Smooth muscle cell (in vitro differentiated cells): ENCODE data around the gene ERBB4. TPM values are rescaled to one million over a fixed set of nuclear protein-coding genes. Genes with fewer than 3 reads are reported as not detected.

Experiments
- DNase-seq: peaks from one replicate; lab custom pipeline; 2025; ENCODE audit not compliant: unreplicated experiment; lab: John Stamatoyannopoulos, UW
- H2AFZ ChIP-seq: fragments of 200-600 bp; sonication (generic); 2 replicates; pipeline ENCODE4 v1.6.0; 2016; ENCODE audit warnings: antibody characterized with exemption, low read depth, mild to moderate bottlenecking
- H3F3A ChIP-seq: fragments of 200-600 bp; sonication (generic); 2 replicates; pipeline ENCODE4 v1.6.0; 2017; ENCODE audit warnings: antibody characterized with exemption, low read depth
- H3K27ac ChIP-seq: fragments of 200-600 bp; sonication (generic); 2 replicates; pipeline ENCODE4 v1.5.1; 2016; ENCODE audit warnings: low read depth, mild to moderate bottlenecking
- H3K27me3 ChIP-seq: fragments of 200-600 bp; sonication (generic); 2 replicates; pipeline ENCODE4 v1.6.1; 2016; ENCODE audit warnings: low read depth, mild to moderate bottlenecking
- H3K36me3 ChIP-seq: fragments of 200-600 bp; sonication (generic); 2 replicates; pipeline ENCODE4 v1.5.1; 2016; ENCODE audit warnings: low read depth
- H3K4me1 ChIP-seq: fragments of 200-600 bp; sonication (generic); 2 replicates; pipeline ENCODE4 v1.5.1; 2016; ENCODE audit warnings: low read depth
- H3K4me2 ChIP-seq: fragments of 200-600 bp; sonication (generic); 2 replicates; pipeline ENCODE4 v1.6.0; 2016; ENCODE audit warnings: mild to moderate bottlenecking
- H3K4me3 ChIP-seq: fragments of 200-600 bp; sonication (generic); 2 replicates; pipeline ENCODE4 v1.5.1; 2016; ENCODE audit warnings: mild to moderate bottlenecking
- H3K79me2 ChIP-seq: fragments of 200-600 bp; sonication (generic); 2 replicates; pipeline ENCODE4 v1.6.0; 2016; ENCODE audit warnings: low read depth, mild to moderate bottlenecking
- H3K9ac ChIP-seq: fragments of 200-600 bp; sonication (generic); 2 replicates; pipeline ENCODE4 v1.6.0; 2016; ENCODE audit warnings: low read depth
- H3K9me3 ChIP-seq: fragments of 200-600 bp; sonication (generic); replicated peaks from 2 replicates; pipeline ENCODE4 v1.5.1; 2016; ENCODE audit warnings: low read depth
- H4K20me1 ChIP-seq: fragments of 200-600 bp; sonication (generic); 2 replicates; pipeline ENCODE4 v1.6.0; 2016; ENCODE audit warnings: low read depth
- CTCF ChIP-seq: fragments of 200-600 bp; sonication (generic); IDR thresholded peaks from 2 replicates; pipeline ENCODE4 v1.5.1; 2017; ENCODE audit warnings: borderline replicate concordance, mild to moderate bottlenecking, antibody characterized with exemption; ENCODE audit not compliant: insufficient read depth, poor library complexity, severe bottlenecking
- WGBS: methylation state at CpG from one replicate; pipeline ENCODE4 v1.1.7; 2016; ENCODE audit warnings: low lambda C conversion rate; 5-methylcytosine and 5-hydroxymethylcytosine counted together
- polyA plus RNA-seq: library from polyadenylated mRNA; unstranded; fragments of >200 nt; fragmentation: Nextera tagmentation; extraction: Ambion mirVana; gene quantifications from 2 replicates; pipeline ENCODE4 v1.2.1, GENCODE V29; 2016
- total RNA-seq: library from RNA; depleted of rRNA; stranded (reverse); fragments of >200 nt; gene quantifications from 2 replicates; pipeline ENCODE4 v1.2.3, GENCODE V29; 2014

ERBB4 gene
- total and polyA plus RNA-seq, 2 experiments from 2014 or later: 0.67 TPM; not detected in 1

- Histone ChIP-seq H3K4me1 (peaks cover 37% of the 10 kb centered on the region), H3F3A (peaks cover 4% of the 10 kb centered on the region), H3K27me3 (no peaks in the 10 kb centered on the region), H3K4me2 (no peak overlapping the region), H3K9ac (no peak overlapping the region), H3K9me3 (no peaks in the 10 kb centered on the region), H3K79me2 (no peaks in the 10 kb centered on the region), H3K4me3 (no peak overlapping the region), H4K20me1 (no peaks in the 10 kb centered on the region), H3K36me3 (no peaks in the 10 kb centered on the region), H2AFZ (peak overlapping the region; percentile 81), H3K27ac (no peak overlapping the region)
- TF ChIP-seq CTCF: no peak
- WGBS: 78% methylated on average over 5 of the region's 5 CpGs
- no peak for DNase-seq
Measured at GRCh38 chr2:211744379-211744778, 794.2 kb downstream of the ERBB4 start.

GRCh38 chr2:211741966-211742365 lies 796.6 kb downstream of the ERBB4 start:
- Histone ChIP-seq H3K36me3 (no peaks in the 10 kb centered on the region), H3K4me2 (no peak overlapping the region), H3K9ac (no peak overlapping the region), H3K27ac (no peak overlapping the region), H2AFZ (no peak overlapping the region), H3F3A (peaks cover 4% of the 10 kb centered on the region), H3K9me3 (no peaks in the 10 kb centered on the region), H3K79me2 (no peaks in the 10 kb centered on the region), H3K27me3 (no peaks in the 10 kb centered on the region), H4K20me1 (no peaks in the 10 kb centered on the region), H3K4me3 (no peak overlapping the region), H3K4me1 (peaks cover 37% of the 10 kb centered on the region)
- no peak for TF ChIP-seq CTCF
- no peak for DNase-seq
- WGBS: 93% methylated on average over 4 of the region's 4 CpGs

- Histone ChIP-seq H3K4me1 (peaks cover 11% of the 10 kb centered on the region), H3K9me3 (no peaks in the 10 kb centered on the region), H3K9ac (no peak overlapping the region), H3K27me3 (no peaks in the 10 kb centered on the region), H3K79me2 (no peaks in the 10 kb centered on the region), H3K27ac (no peak overlapping the region), H3K36me3 (no peaks in the 10 kb centered on the region), H4K20me1 (no peaks in the 10 kb centered on the region), H3F3A (no peaks in the 10 kb centered on the region), H3K4me3 (no peak overlapping the region), H3K4me2 (no peak overlapping the region), H2AFZ (no peak overlapping the region)
- TF ChIP-seq CTCF: no peak
- WGBS: 67% methylated on average over 3 of the region's 3 CpGs
- DNase-seq: no peak
Measured at GRCh38 chr2:211737282-211737681, 801.3 kb downstream of the ERBB4 start.

- Histone ChIP-seq H2AFZ (no peak overlapping the region), H3K27ac (no peak overlapping the region), H3K4me1 (no peaks in the 10 kb centered on the region), H3K4me3 (no peak overlapping the region), H3K9me3 (no peaks in the 10 kb centered on the region), H4K20me1 (no peaks in the 10 kb centered on the region), H3K36me3 (no peaks in the 10 kb centered on the region), H3K79me2 (no peaks in the 10 kb centered on the region), H3F3A (no peaks in the 10 kb centered on the region), H3K4me2 (no peak overlapping the region), H3K9ac (no peak overlapping the region), H3K27me3 (no peaks in the 10 kb centered on the region)
- DNase-seq: no peak
- TF ChIP-seq CTCF: no peak
- 94% methylated on average over 2 of the region's 2 CpGs for WGBS
Measured at GRCh38 chr2:211730215-211730614, 808.4 kb downstream of the ERBB4 start.
